ENCODE results near the gene RPL7L1.
"Not testable (repeated sequence)": the region's sequence is repeated elsewhere in the genome, so short reads cannot be mapped to it uniquely, and the experiment has no call there.

RPL7L1 gene

GRCh38 chr6:42879372-42880239 is at the start of gene RPL7L1:
RPL7L1 (plus strand) TSS chr6:42879616; CDS start chr6:42879911, 295 bp downstream.
- peak; percentile 87 for DNase-seq

- no peak for DNase-seq
Observed at GRCh38 chr6:42831237-42831636, 48.2 kb upstream of the RPL7L1 start.

- no peak for DNase-seq
Observed at GRCh38 chr6:42834056-42834455, 45.4 kb upstream of the RPL7L1 start.

GRCh38 chr6:42841844-42842584 is 37.4 kb upstream of the RPL7L1 start:
- DNase-seq, result no peak

- DNase-seq, result no peak
Observed at GRCh38 chr6:42845327-42845694, 34.1 kb upstream of the RPL7L1 start.

GRCh38 chr6:42846505-42846904 is 32.9 kb upstream of the RPL7L1 start:
- no peak for DNase-seq

GRCh38 chr6:42848700-42849099 is 30.7 kb upstream of the RPL7L1 start:
- DNase-seq, result no peak

GRCh38 chr6:42851599-42851998 is 27.8 kb upstream of the RPL7L1 start:
- DNase-seq, result no peak

- no peak for DNase-seq
Observed at GRCh38 chr6:42860036-42860435, 19.4 kb upstream of the RPL7L1 start.

GRCh38 chr6:42860481-42860880 is 18.9 kb upstream of the RPL7L1 start:
- peak; percentile 72 for DNase-seq

- DNase-seq, result no peak
Observed at GRCh38 chr6:42864602-42865001, 14.8 kb upstream of the RPL7L1 start.

- DNase-seq, result no peak
Observed at GRCh38 chr6:42870145-42870936, 9.1 kb upstream of the RPL7L1 start.

GRCh38 chr6:42871711-42872110 is 7.7 kb upstream of the RPL7L1 start:
- no peak for DNase-seq

GRCh38 chr6:42873313-42873712 is 6.1 kb upstream of the RPL7L1 start:
- DNase-seq, result no peak

GRCh38 chr6:42877695-42878094 is 1.7 kb upstream of the RPL7L1 start:
- no peak for DNase-seq

- not testable (repeated sequence) for DNase-seq
Observed at GRCh38 chr6:42880240-42880817, 913 bp downstream of the RPL7L1 start.

GRCh38 chr6:42880871-42881270 is 1.5 kb downstream of the RPL7L1 start:
- DNase-seq, result not testable (repeated sequence)

GRCh38 chr6:42885702-42886101 is 6.3 kb downstream of the RPL7L1 start:
- no peak for DNase-seq

- DNase-seq, result not testable (repeated sequence)
Observed at GRCh38 chr6:42888201-42888600, 8.8 kb downstream of the RPL7L1 start.

GRCh38 chr6:42889815-42890214 is 10.4 kb downstream of the RPL7L1 start:
- DNase-seq, result no peak

GRCh38 chr6:42890311-42891198 is 11.1 kb downstream of the RPL7L1 start:
- peak; percentile 75 for DNase-seq

GRCh38 chr6:42891199-42891722 is 11.8 kb downstream of the RPL7L1 start:
- DNase-seq, result no peak
